WERI-Rb-1 (cell line): ENCODE data around the gene PIAS4.

Experiments used
- DNase-seq: peaks from one replicate; pipeline ENCODE4 v3.0.0-alpha.2; 2020
- H3K27ac ChIP-seq: fragments of 250-450 bp; sonication (Bioruptor Pico); 2 replicates; pipeline ENCODE4 v1.5.1; 2020; ENCODE audit warnings: mild to moderate bottlenecking, moderate library complexity
- H3K27me3 ChIP-seq: fragments of 250-450 bp; sonication (Bioruptor Pico); 2 replicates; pipeline ENCODE4 v1.5.1; 2021; ENCODE audit warnings: mild to moderate bottlenecking, low read depth, moderate library complexity; ENCODE audit not compliant: insufficient read depth, severe bottlenecking
- H3K36me3 ChIP-seq: fragments of 250-450 bp; sonication (Bioruptor Pico); 2 replicates; pipeline ENCODE4 v1.5.1; 2020; ENCODE audit warnings: mild to moderate bottlenecking, moderate library complexity
- H3K4me3 ChIP-seq: 2 replicates; pipeline ENCODE4 v1.5.1; 2011; ENCODE audit warnings: low read depth, mild to moderate bottlenecking, control low read depth, low read length
- H3K9me3 ChIP-seq: fragments of 250-450 bp; sonication (Bioruptor Pico); 2 replicates; pipeline ENCODE4 v1.5.1; 2021; ENCODE audit warnings: mild to moderate bottlenecking, moderate library complexity; ENCODE audit not compliant: severe bottlenecking
- CTCF ChIP-seq: IDR thresholded peaks from 2 replicates; pipeline ENCODE4 v1.5.1; 2011; ENCODE audit warnings: low read depth, mild to moderate bottlenecking, control low read depth, inconsistent platforms, low read length

Gene PIAS4

DNA sequence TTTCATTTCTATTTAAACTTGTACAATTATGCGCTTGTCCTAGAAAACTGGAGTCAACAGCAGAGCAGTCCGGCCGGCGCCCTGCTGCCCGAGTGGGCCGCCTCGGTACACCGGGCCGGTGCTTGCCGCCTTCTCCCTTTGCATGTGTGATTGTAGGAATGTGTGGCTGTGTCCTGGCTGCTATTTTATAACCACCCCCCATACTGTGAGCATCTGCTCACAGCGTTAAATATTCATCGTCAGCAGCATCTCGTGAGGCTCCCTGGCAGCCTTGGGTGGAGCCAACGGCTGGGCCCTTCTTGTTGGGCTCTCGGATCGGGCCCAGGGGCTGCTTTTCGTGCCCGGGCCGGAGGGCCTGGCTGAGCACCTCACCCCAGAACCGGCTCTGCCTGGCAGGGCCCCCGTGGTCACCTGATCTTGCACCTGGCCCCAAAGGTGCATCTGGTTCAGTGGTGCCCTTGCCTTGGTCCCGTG is 10.6 kb downstream of the PIAS4 start:
- H3K36me3 ChIP-seq: peaks cover 70% of the 10 kb centered on the region
- H3K27me3 ChIP-seq: no peaks in the 10 kb centered on the region
- TF ChIP-seq CTCF: no peak
- no peak overlapping the region for H3K4me3 ChIP-seq
- H3K9me3 ChIP-seq: no peaks in the 10 kb centered on the region
- DNase-seq: no peak
- H3K27ac ChIP-seq: no peak overlapping the region

- DNase-seq: no peak
- Histone ChIP-seq H3K36me3 (peaks cover 70% of the 10 kb centered on the region), H3K27me3 (no peaks in the 10 kb centered on the region), H3K4me3 (no peak overlapping the region), H3K9me3 (no peaks in the 10 kb centered on the region), H3K27ac (no peak overlapping the region)
- TF ChIP-seq CTCF: no peak
Measured at GRCh38 chr19:4018775-4019504, 11.4 kb downstream of the PIAS4 start.

DNA sequence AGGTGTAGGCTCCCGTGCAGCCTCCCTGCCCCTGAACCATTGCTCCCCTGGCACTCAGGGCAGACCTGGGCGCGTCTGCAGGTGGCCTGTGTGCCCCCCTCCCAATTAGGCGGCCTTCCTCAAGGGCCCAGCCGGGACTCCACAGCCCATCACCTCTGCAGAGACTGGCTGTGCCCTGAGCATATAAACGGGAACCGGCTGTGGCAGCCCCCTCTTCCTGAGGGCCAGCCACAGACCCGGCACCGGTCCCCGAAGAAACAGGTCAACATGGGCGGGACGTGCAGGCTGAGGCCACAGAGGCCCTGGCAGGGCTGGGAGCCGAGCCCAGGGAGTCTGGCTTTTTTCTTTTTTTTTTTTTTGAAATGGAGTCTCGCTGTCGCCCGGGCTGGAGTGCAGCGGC is 12.0 kb downstream of the PIAS4 start:
- Histone ChIP-seq H3K4me3 (no peak overlapping the region), H3K27me3 (no peaks in the 10 kb centered on the region), H3K36me3 (peaks cover 69% of the 10 kb centered on the region), H3K9me3 (no peaks in the 10 kb centered on the region), H3K27ac (no peak overlapping the region)
- TF ChIP-seq CTCF: no peak
- no peak for DNase-seq

DNA sequence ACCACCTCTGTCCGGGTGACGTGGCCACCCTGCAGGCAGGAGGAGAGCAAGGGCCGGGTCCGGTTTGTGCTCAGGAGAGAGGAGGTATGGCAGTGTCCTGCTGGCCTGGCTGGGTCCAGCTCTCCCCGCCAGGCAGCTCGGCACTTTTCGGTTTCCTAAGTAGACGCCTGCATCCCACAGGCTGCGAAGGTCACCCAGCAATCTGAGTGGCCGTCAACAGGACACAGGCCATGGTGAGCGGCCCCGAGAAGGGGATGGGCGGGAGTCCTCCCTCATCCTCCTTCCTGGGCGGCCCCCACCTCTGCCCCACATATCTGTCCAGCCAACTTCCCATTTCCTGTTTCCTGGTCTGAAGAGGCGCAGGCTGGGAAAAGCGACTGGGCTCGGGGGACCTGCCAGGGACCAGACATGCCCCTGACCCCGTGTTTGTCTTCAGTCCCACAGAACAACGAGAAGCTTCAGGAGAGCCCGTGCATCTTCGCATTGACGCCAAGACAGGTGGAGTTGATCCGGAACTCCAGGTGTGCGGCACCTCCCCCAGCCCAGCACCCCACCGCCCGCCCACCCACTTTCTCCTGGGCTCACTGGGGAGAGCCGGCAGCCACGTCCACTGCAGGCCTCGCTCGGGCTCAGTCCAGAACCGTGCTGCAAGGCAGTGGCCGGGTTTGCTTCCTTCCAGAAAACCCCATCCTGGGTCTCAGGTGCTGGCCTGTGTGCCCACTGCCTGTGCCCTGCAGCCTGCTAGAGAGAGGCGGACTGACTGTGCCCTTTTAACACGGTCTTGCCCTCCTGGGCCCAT is 16.3 kb downstream of the PIAS4 start:
- no peak for TF ChIP-seq CTCF
- peaks cover 65% of the 10 kb centered on the region for H3K36me3 ChIP-seq
- no peak overlapping the region for H3K4me3 ChIP-seq
- no peak for DNase-seq
- H3K27me3 ChIP-seq: no peaks in the 10 kb centered on the region
- H3K9me3 ChIP-seq: no peaks in the 10 kb centered on the region
- H3K27ac ChIP-seq: no peak overlapping the region

DNA sequence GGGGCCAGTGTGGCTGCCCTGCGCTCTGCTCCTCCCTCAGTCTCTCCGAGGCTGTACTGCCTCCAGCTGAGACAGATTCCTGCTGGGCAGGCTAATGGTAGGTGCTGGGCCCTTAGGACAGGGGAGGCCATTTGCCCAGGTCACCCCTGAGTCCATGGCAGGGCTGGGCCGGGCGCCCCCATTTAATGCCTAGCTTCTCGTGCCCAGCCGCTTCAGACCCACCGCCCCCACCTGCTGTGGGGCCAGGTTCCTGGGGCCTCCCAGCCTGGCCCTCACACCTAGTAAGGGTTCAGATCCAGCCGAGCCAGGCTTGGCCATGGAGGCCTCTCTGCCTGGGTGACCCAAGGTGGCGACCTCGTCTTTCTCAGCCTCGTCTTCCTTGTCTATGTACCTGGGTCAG is 17.8 kb downstream of the PIAS4 start:
- H3K27ac ChIP-seq: no peak overlapping the region

More for the DNA sequence above, 17.8 kb downstream of the PIAS4 start:
- Histone ChIP-seq H3K36me3 (peaks cover 56% of the 10 kb centered on the region), H3K27me3 (no peaks in the 10 kb centered on the region), H3K4me3 (no peak overlapping the region), H3K9me3 (no peaks in the 10 kb centered on the region)
- TF ChIP-seq CTCF: no peak
- DNase-seq: no peak
